Measurements from ENCODE around the gene STPG3.

STPG3 gene

DNA sequence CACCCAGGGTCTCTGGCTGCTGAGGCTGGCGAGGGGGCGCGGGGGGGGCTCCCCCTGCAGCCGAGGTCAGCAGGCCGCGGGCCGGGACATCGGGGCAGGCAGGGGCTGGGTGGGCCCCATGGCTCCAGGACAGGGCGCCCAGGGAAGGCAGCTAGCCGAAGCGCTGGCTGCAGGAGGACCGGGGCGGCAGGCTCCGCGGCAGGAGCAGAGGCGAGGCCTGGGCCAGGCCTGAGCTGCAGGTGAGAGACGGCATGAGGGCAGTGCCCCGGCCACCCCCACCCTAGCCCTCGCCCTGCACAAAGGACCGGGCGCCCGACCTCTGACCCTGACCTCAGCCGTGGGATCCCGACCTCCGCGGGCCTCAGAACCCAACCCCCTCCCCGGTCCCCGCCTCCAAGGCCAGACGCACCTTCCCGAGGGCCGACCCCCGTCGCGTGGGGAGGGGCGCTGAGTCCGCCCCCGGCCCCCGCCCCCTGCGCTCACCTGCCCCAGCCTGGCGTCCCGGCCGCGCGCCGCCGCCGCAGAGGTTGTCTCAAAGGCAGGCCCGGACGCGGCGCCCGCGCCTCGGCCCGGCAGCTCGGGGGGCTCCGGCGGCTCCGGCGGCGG, 29.5 kb upstream of the STPG3 start:
- no peak for DNase-seq (ENCODE audit: low read depth in 1 of 2, low spot score in 1 of 2)

DNA sequence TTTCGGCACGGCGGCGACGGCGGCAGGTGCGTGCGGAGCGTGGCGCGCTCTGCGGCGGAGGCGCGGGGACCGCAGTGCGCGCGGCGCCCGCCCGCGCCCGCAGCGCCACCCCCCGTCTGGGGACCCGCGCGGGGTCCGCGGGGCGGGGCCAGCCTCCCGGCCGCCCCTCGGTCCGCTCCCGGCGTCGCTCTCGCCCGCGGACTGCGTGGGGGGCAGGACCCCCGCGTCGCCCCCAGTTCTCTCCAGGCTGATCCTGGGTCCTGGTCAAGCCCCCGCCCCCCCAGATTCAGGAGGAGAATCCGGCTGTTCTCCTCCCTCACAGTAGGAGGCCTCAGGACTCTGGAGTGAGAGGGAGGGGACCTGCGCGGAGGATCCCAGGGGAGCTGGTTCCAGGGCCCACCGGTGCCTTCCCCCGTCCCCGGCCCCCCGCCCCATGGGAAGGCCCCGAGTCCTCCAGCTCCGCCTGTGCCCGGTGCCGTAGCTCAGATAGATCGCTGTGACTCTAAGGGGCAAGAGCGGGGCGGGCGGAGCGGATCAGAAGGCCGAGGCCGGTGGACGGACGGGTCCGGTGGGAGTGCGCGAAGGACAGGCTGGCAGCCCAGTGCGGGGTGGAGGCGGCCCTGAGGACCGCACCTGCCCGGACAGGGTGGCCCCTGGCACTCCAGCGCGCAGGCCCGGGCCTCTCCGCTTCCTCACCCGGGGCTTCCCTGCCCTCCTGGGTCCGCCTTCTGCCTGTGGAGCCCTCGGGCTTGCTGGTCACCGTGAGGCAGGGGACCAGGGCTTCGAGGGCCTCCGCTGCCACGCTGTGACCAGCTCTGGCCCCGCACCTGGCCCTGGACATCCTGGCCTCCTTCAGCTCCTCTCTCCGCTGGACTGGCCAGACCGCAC, 28.7 kb upstream of the STPG3 start, which contains the start of gene RNF208:
RNF208 (minus strand) TSS at position 51 of the 888 bp plus-strand sequence. CDS start 1,028 bp downstream, outside the sequence.
- DNase-seq (ENCODE audit: low read depth in 1 of 2, low spot score in 1 of 2): no peak

DNA sequence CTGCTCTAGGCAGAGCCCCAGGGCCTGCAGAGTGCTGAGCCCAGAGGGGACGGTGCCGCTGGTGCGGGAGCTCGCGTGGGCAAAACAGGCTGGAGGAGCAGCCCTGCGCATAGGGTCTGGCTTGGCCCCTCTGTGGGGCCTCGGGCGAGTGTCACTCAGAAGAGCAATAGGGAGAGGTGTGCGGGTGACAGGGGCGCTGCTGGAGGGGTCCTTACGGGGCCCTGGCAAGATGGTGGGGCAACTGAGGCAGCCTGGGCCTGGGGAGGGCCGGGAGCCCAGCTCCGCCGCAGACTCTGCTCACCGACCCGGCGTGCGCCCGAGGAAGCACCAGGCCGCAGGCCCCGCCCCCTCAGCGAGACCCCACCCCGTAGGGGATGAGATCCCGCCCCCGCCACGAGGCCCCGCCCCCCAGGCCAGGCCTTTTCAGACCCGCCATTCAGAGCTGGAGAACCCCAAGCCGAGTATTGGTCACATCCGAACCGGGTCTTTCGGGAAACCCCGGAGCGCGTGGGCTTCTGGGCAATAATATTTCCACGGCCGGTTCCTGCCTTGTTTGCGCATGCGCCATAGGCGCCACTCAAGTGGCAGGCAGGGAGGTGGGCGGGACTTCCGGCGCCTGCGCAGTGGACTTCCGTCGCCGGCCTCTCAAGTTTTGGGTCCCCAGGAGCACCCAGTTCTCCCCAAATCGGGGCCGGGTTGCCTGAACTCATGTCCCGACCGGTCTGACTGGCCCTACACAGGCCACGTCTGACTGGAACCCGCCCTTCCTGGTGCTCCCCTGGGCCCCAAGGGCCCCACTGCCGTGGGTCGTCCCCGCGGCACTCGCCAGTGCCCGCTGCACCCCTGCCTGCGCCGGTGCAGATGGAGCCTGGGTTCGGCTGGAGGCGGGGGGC, 27.8 kb upstream of the STPG3 start:
- DNase-seq (ENCODE audit: low read depth in 1 of 2, low spot score in 1 of 2): peak; percentile 93 to 98

DNA sequence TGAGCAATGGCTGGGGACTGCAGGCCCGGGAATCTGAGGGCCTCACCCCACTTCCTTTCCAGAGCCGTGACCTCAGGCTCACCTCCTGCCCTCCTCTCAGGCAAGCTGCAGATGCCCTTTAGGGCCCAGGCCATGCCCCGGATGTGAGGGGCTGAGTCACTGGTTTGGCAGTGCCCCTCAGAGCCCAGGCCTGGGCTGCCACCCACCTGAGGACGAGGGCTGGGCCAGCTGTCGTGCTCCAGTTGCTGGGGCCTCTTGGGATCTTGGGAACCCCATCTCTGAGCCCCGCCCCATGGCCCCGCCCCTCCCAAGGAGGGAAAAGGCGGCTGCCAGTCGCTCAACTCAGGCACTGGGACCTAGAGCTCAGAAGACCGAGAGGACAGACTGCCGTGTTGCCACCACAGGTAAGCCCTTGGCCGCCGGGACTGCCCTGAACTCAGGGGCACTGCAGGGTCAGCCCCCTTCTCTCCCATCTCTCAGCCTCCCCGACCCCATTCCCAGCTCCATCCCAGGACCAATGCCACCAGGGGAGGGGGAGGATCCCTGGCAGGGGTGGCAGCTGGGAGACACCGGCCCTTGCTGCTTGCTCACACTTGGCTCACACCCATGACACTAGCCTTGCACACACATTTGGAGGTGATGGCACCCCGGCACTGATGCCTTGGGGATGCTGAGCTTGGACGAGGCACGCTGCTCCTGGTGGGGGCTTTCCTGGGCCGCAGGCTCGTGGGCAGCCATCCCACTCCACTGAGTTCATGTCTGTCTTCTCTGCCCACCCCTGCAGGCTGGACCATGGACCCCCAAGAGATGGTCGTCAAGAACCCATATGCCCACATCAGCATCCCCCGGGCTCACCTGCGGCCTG, 26.0 kb upstream of the STPG3 start, which contains the start of gene CYSRT1:
CYSRT1 (plus strand) TSS at position 345 of the 865 bp plus-strand sequence; CDS start at position 793, 448 bp downstream.
- DNase-seq (ENCODE audit: low read depth in 1 of 2, low spot score in 1 of 2): no peak

DNA sequence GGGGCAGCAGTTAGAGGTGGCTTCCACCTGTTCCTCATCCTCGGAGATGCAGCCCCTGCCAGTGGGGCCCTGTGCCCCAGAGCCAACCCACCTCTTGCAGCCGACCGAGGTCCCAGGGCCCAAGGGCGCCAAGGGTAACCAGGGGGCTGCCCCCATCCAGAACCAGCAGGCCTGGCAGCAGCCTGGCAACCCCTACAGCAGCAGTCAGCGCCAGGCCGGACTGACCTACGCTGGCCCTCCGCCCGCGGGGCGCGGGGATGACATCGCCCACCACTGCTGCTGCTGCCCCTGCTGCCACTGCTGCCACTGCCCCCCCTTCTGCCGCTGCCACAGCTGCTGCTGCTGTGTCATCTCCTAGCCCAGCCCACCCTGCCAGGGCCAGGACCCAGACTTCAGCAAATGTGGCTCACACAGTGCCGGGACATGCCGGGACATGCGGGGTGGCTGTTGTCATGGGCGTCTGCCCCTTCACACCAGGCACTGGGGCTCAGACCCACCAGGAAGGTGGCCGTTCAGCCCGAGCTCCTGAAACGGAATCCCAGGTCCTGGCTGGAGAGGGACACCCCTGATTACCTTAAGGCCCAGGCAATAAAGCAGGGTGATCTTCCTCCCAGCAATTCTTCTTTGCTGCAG, 25.3 kb upstream of the STPG3 start:
- DNase-seq (ENCODE audit: low read depth in 1 of 2, low spot score in 1 of 2): no peak

DNA sequence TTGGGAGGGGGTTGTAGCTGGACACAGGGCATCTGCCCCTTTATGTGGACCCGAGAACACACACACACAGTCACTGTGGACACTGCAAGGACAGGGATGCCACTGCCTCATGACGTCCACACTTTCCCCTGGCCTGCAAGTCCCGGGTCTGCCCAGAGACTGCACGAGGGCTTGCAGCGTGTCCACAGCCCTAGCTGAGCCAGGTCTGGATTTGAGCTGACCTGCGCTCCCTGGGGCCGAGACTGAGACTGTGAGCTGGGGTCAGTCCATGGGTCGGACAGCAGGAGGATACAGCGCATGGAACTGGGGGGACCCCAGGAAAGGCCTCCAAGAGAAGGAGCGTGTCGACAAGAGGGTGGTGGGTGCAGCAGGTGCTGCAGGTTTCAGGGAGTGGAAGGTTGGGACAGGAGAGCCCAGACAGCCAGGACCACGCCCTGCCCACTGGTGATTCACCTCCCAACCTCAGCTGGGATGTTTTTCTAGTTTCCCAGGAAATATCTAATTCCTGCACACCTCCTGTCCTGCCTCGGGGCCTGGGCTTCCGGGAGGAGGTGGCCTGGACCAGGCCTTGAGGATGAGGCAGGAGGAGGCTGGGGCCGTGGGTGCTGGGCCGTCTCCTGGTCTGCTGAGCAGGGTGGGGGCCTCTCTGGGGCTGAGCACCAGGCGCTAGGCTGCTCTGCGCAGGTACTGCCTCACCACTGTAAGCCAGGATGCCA, 24.6 kb upstream of the STPG3 start:
- no peak for DNase-seq (ENCODE audit: low read depth in 1 of 2, low spot score in 1 of 2)

DNA sequence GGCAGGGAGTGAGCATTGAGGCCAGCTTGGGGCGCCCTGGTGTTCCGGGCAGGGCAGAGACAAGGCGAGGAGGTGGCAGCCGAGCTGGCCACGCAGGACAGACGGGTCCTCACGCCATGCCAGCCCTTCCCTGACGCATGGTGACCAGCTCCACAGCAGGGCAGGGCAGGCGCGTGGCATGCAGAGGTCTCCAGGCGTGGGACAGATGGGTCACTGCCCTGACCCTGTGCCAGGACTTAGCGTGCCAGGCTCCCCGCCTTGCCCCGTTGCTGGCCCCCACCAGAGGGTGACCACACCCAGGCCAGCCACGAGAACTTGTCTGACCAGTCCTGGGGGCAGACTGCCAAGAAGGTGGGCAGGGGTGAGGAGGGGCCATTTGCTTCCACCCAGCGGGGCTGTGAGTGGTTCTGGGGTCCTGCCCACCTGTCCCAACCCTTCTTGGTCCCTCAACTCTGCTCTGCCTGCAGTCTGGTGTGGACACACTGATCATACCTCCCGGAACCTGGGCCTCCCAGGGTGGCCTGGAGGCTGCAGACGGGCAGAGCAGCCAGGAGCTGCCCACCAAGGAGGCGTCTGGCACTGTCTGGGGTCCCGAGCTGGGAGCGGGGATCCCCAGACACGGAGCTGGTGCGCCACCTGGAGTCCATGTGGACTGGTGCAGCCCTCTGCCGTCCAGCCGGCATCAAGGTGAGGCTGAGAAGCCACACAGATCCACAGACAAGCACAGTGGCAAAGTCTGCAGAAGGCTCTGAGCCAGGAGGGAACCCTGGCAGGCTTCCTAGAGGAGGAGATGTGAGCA, 23.8 kb upstream of the STPG3 start, which contains the start of gene RNF224:
RNF224 (plus strand) TSS at position 449 of the 799 bp plus-strand sequence. CDS start 834 bp downstream, outside the sequence.
- DNase-seq (ENCODE audit: low read depth in 1 of 2, low spot score in 1 of 2): peak; percentile 61 to 66

DNA sequence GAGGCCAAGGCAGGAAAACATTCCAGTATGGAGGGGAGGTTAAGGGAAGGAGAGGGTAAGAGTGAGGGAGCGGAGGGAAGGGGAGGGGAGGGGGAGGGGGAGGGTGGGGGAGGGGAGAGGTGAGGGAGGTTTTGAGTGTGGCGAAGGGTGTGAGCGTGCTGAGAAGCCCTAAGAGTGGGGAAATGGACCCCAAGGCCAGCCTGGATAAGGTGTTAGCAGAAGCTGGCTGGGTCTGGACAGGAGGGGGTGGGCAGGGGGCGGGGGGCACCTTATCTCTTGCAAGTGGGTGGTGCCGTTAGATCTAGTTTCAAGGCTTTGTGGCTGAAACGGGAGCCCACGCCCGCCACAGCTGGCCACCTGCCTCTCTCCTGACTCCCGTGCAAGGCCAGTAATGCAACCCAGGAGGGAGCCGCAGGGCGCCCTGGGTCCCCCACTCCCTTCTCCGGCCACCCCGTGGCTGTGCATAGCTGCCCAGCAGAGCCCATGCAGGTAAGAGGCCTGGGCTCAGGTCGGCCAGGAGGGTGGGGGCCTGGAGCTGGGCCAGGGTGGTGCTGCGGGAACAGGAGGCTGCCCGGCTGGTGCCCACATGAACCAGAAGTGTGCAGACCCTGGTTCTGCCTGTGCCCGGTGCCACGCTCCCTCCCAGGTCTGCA, 23.1 kb upstream of the STPG3 start:
- no peak for DNase-seq (ENCODE audit: low read depth in 1 of 2, low spot score in 1 of 2)

DNA sequence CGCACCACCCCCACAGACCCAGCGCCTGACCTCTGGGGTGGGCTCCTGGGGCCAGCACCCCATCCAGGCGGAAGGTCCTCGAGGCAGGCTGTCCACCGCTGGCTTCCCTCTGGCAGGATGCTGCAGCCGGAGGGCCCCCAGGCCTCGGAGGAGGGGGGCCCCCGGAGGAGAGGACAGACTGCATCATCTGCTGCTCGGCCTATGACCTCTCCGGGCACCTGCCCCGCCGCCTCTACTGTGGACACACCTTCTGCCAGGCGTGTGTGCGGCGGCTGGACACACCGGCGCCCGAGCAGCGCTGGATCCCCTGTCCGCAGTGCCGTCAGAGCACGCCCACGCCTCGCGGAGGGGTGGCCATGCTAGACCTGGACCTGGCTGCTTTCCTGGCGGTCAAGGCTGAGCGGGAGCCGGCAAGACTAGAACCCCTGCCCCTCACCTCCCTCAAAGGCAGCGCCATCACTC, 22.5 kb upstream of the STPG3 start:
- no peak for DNase-seq (ENCODE audit: low read depth in 1 of 2, low spot score in 1 of 2)

DNA sequence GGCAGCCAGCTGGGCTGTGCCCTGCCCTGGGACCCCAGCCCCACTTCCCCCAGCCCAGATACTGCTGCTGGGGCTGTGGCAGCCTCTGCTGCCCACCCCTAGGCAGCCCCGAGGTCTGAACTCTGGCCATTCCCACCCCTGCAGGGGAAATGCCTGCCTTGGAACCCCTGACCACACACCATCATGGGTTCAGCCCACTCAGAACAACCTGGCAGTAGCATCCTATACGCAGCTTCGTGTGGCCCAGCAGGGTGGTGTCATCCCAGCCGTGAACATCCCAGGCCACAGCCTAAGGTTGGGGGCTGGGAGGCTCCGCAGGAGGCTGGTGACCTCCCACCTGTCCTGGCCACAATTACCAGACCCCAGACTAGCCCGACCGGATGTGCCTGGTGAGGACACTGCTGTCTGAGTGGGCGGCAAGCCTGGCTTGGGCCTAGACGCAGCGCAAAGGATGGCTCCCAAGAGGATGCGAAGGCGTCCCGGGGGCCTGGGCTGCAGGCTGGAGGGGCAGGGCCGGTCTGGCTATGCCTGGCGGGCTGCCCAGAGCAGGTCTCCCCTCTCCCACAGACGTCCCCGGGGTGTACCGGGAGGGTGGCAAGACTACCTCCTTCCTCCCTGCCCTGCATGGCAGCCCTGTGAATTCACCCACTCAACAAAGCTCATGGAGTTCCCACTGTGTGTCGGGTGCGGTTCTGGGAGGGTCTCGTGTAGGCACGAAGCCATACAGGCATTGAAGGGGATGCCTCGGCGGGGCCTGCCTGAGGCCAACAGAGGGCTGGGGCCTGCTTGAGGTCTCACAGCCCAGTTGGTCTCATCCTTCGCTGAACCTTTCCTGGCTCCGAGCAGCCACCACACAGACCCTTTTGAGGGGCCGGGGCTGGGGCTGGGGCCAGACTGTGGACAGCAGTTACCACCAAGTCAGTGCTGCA, 21.9 kb upstream of the STPG3 start:
- DNase-seq (ENCODE audit: low read depth in 1 of 2, low spot score in 1 of 2): no peak

DNA sequence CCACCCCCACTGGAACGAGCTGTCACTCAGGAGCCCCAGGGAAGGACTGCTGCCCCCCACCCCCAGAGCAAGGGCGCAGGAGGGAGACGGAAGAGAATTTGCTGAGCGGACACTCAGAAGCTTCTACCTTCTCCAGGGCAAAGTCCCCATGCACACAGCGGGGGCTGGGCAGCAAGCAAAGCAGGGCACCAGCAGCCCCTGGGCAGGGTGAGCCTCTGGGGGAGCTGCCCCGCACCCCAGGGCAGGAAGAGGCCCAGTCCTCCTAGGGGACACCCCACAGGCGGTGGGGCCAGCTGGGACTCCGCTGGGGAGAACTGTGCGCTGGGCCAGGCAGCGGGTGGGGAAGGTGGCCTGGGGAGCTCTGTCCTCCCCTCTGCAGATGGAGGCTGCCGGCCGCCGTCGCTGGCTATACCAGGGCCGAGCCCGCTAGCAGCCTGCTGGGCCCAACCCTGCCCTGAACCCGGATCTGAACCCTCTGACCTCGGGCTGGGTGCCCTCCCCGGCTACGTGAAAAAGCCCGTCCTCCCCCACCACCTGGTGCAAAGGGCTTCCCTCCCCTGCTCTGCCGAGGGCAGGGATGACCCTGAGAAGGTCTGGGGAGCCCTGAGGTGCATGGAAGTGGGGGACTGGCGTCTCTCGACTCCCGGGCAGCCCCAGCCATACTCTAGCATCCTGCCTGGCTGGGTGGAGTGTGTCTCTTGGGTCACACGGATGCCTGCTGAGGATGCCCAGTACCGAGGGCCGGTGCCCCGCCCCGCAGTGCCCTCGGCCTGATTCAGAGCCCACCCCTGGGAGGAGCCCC, 21.0 kb upstream of the STPG3 start:
- no peak for DNase-seq (ENCODE audit: low read depth in 1 of 2, low spot score in 1 of 2)

DNA sequence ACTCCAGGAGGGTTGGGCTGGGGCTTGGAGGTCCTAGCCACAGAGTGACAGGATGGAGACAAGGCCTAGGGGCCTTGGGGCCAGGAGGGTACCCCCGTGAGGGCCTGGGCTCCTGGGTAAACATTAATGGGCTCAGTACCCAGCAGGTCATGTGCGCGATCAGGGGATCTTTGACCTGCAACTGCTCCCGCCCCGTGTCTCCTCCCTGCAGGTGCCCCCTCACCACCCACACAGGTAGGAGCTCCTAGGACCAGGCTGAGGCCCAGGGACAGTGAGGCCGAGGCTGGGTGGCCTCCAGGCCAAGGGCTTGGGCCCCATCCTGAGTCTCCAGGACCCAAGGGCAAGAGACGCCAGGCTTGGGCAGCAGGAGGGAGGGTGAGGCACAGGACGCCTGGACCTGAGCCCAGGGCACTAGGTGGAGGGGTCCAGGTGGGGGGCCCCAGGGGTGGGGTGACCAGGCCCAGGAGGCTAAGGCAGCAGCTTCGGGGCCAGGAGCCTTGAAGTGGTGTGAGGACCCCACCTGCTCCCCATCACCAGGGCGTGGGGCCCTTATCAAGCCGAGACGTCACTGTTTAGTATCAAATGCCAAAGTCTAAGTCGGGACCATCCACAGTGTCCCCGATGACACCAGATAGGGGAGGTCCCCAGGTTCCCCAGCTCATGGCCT, 20.2 kb upstream of the STPG3 start, which contains the start of gene SLC34A3:
SLC34A3 (plus strand) TSS at position 197 of the 667 bp plus-strand sequence. CDS start 802 bp downstream, outside the sequence.
- DNase-seq (ENCODE audit: low read depth in 1 of 2, low spot score in 1 of 2): no peak

DNA sequence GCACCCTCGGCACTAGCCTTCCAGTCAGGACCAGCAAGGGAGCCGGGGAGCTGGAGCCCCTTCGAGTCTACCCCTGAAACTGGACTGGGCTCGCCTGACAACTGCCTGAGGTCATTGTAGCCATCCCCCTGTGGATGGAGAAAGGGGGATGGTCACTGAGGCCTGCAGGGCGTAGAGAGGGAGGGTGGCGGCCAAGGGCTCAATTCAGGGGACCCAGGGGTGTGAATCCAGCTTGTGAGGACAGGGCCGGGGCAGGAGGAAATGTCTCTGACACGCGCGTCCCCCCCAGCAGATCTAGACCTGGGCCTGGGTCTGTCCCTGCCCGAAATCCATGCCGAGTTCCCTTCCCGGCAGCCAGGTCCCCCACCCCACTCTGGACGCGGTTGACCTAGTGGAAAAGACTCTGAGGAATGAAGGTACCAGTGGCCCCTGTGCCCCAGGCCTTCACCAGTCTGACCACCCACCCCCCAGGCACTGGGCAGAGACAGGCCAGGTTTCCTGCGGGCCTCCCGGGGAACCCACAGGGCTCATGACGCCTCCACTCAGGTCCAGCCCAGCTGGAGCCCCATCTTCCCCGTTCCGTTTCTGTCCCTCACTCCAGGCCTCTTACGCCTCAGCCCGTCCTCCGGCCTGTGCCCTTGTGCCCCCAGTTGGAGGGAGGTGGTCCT, 19.6 kb upstream of the STPG3 start:
- no peak for DNase-seq (ENCODE audit: low read depth in 1 of 2, low spot score in 1 of 2)

DNA sequence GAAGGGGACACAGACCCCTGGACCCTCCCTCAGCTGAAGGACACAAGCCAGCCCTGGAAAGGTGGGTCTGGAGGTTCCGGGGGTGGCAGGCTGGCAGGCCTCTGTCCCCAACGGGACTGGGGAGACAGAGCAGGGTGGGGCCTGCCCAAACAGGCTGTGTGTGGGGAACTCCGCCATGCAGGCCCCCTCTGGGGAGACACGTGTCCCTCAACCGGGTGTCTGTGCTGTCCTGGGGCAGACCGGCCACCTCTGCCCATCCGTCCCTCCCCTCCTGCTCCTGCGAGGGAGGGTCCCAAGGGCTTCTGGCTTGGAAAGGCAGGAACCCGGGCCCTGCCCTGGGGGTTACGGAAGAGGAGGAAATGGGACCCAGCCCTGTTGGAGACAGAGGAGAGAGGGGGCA, 19.0 kb upstream of the STPG3 start:
- no peak for DNase-seq (ENCODE audit: low read depth in 1 of 2, low spot score in 1 of 2)

DNA sequence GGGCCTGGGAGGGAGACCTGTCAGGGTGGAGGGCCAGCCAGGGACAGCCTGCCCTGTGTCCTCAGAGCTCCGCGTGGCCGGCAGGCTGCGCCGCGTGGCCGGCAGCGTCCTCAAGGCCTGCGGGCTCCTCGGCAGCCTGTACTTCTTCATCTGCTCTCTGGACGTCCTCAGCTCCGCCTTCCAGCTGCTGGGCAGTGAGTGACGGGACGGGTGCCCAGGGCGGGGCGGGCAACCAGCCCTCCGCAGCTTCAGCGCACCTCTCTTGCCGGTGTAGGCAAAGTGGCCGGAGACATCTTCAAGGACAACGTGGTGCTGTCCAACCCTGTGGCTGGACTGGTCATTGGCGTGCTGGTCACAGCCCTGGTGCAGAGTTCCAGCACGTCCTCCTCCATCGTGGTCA, 18.6 kb upstream of the STPG3 start:
- DNase-seq (ENCODE audit: low read depth in 1 of 2, low spot score in 1 of 2): no peak

Data from activated T-helper 1 cell treated with anti-CD3 and anti-CD28 coated beads, Interleukin-2, amount 50 U/mL, for 16 hours (primary cell).